Measurements from ENCODE around the gene OPA3.

- TF ChIP-seq POLR2A (IDR thresholded peaks at IDR 0.05) (no peak), CTCF (IDR thresholded peaks at IDR 0.05) (no peak), EP300 (IDR thresholded peaks at IDR 0.05) (no peak)
Measured at GRCh38 chr19:45599286-45599685, 14.7 kb upstream of the OPA3 start.

All from ovary (tissue), 3 donors.